Adrenal gland (tissue), 5 donors: ENCODE results near the gene NR2F6.

Experiments
- CTCF ChIP-seq, 6 experiments: fragments of 450-650 bp in 4 of 6; fragments of 200-600 bp in 2 of 6; sonication (generic) in 1 of 6; IDR thresholded peaks; 1 replicate in 5 of 6; 2 replicates in 1 of 6; pipeline versions ENCODE4 v1.5.1 to v1.8.0; 2016 to 2021; ENCODE audit warnings: antibody characterized with exemption in 6 of 6, mild to moderate bottlenecking in 2 of 6, moderate library complexity in 1 of 6
- POLR2A ChIP-seq, 2 donors: fragments of 450-650 bp; IDR thresholded peaks; one replicate each; pipeline ENCODE4 v1.6.1; 2017; ENCODE audit warnings: antibody characterized with exemption in 2 of 2, mild to moderate bottlenecking in 2 of 2, moderate library complexity in 1 of 2
- donor health status: DM: no; HTN: no; CAD: no.

GRCh38 chr19:17197666-17198065 is 48.1 kb downstream of the NR2F6 start:
- TF ChIP-seq CTCF (IDR thresholded peaks at IDR 0.05) (no peak), POLR2A (IDR thresholded peaks at IDR 0.05) (no peak)
